GM19324 (cell line): ENCODE data around the gene RPS21.

Source experiments
- ATAC-seq: cut with Tn5 transposase; IDR thresholded peaks from one replicate; pipeline ENCODE4 v1.9.1; 2021; ENCODE audit warnings: mild to moderate bottlenecking, moderate library complexity; ENCODE audit not compliant: unreplicated experiment, low FRiP score

RPS21 gene

DNA sequence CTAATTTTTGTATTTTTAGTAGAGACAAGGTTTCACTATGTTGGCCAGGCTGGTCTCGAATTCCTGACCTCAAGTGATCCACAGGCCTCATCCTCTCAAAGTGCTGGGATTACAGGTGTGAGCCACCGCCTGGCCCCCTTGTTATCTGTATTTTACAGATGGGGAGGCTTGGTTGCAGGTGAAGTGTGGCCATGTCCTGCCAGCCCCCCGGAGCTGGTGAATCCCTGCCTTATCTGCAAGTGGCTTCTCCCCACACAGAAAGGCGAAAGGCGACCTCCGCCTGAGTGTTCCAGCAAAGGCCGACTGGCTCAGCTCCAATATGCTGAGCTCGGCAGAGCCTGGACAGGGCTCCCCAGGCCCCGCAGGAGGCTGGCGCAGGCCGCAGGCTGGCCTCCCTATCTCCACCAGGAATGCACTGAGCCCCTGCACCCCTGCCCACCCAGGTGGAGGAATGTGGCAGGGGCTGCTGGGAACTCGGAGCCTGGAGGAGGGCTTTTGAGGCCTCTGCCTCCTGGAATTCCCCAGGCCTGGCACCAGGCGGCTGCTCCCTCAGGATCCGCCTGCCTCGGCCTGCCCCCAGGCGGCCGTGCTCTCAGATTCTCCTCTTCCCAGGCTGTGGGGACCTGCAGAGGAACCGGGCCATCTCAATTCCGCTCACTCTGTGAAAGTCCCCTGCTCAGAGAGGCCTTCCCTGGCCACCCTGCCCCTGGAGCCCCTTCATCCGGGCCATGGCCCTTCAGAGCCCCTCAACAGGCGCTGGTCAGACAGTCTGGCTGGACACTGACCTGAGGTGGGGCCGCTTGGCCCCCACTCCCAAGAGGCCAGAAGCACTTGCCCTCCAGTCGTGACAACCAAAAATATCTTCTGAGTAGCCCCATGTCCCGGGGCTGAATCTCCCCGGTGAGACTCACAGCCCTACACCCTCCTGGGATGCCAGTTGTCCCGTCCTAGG lies 10.5 kb upstream of the RPS21 start:
- ATAC-seq: no peak

DNA sequence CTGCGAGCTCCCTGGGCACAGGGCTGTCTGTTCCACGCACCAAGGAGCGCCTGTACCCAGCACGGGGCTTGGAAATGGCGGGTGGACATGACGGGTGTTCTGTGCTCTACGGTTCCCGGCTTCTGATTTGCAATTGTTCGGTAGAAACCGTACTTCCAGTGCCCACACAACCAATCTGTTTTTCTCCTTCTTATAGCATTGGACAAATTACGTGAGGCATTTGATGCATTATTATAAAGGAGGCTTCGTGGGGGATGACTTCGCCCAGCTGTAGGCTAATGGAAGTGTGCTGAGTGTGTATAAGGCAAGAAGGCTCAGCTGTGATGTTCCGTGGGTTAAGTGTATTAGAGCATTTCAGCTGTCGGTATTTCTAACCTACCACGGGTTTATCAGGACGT lies 9.8 kb upstream of the RPS21 start:
- ATAC-seq: no peak

DNA sequence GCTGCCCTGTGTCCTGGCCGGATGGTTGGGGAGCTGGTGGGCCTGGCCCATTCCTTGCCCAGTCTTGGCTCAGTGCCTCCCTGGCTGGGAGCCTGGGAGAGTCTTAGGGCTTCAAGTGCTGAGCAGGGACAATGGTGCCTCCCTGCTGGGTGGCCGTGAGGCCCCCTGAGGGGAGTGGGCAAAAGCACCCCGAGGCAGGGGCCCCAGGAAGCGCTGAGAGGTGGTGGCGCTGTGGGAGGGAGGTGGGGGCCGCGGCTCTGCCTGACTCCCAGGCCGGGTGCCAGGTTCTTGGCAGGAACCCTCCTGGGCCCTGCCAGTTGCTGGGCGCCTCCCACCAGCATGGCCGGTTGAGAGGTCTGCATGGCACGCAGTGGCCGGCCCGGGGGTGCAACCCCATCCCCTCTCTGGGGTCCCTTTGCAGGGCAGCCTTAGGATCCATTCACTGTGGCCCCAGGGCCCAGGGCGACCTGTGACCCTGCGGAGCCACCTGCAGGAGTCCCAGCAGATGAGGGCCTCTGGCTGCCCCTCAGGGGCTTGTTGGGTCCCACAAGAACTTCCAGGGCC lies 9.2 kb upstream of the RPS21 start:
- no peak for ATAC-seq

DNA sequence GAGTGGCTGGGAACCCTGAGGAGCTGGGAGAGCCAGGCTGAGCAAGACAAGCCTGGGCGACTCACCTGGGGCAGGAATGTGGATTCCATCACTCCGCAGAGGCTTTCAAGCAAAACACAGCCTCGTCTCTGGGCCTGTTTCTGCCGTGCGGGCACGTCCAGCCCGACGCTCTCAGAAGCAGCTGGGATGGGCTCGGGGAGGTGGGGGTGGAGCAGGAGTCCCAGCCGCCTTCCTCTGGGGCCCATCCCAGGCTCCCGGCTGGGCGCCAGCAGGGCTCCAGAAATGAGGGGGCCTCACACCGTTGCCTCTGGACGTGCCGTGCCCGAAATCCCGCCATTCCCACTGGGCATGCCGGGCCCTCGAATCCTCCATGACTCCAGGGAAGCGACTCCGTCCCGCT lies 8.7 kb upstream of the RPS21 start:
- ATAC-seq: no peak

DNA sequence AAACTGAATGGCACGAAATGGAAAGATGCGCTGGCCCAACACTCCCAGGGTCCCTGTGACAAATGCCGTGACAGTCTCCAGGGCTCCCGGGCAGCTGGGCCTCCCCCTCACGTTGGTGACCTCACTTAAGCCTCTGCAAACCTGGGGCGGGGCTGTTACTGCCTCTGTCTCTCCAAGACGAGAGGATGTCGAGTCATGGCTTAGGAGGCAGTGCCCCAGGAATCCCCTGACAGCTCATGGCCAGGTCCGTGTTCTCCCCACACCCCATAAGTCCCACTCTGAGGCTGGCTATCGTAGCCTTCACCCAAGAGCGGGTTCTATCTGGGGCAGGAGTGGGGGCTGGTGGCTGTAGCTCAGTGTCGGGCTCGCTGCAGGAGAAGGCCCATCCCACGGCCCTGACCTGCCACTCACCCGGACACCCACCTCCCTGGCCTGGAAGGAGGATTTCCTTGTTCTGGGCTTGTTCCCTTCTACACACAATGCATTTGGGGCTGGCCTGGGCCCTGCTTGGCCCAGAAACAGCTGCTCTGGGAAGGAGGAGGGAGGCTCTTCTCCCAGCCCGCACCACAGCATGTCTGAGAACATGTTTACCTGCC lies 5.6 kb upstream of the RPS21 start:
- no peak for ATAC-seq

DNA sequence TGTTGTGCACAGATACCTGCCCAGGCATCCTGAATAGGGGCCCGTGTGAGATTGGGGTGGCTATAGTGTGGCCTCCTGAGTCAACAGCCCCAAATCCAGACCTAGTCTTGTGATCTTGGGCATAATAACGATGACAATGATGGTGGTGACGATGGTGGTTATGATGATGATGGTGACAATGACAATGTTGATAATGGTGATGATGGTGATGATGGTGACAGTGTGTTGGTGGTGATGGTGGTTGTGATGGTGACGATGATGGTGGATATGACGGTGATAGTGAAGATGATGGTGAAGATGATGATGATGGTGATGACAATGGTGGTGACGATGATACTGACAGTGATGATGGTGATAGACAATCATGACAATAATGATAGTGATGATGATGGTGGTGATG lies 5.1 kb upstream of the RPS21 start:
- ATAC-seq: no peak

DNA sequence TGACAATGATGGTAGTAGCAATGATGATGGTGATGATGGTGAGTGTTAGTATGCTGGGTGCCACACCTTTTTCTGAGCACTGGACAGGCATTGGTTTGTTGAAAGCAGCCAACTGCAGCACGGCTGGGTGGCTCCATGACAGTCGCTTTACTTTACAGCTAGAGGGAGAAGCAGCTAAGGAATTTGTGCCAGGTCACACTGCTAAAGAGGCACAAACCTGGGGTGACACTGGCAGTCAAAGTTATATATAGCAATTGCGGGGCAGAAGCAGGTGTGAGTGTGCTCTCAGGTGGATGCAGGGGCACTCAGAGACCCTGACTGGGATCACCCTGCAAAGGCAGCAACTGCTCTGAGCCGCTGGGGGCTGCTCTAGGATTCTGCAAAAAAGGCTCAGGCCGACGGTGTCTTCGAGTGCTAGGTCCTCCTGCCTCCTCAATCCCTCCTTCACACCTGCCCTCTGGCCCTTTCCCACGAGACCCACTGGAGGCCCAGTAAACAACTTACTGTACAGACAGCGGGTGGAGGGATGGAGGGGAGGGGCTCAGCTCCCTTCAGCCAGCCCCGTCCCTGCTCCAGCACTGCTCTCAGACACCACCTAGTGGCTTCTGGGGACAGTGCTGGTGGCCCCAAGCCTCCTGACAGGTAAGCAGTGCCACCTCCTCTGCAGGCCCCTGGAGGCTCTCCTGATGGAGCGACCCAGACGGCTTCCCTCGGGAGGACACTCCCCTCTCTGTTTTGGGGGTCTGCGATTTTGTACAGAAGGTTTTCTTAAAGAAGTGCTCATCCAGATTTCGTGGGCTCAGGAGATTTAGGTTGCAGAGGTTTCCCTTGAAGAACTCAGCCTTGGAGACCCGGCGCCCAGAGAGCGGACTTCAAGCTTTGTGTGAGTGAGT lies 4.4 kb upstream of the RPS21 start:
- peak; percentile 59 for ATAC-seq

DNA sequence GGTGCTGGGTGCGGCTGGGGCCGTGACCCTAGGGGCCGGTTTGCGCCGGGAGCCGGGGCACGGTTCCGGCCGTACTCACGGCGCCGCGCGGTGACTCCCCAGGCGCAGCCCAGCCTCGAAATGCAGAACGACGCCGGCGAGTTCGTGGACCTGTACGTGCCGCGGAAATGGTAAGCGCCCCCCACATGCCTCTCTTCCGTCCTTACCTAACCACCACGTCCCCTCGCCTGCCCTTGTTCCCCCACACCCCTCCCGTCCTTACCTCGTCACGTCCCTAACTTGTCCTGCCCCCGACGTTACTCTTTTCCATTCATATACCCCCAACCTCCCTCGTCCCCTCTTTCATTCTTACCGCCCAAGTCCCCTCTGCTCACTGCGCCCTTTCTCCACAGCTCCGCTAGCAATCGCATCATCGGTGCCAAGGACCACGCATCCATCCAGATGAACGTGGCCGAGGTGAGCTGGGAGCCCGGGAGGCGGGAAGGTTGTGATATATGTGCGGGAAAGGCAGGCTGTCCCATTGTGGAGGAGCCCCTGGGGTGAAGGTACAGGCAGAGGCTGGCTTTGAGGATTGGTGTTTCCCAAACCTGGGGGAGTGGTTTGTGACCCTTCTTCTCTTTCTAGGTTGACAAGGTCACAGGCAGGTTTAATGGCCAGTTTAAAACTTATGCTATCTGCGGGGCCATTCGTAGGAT lies 463 bp downstream of the RPS21 start:
- ATAC-seq: no peak

DNA sequence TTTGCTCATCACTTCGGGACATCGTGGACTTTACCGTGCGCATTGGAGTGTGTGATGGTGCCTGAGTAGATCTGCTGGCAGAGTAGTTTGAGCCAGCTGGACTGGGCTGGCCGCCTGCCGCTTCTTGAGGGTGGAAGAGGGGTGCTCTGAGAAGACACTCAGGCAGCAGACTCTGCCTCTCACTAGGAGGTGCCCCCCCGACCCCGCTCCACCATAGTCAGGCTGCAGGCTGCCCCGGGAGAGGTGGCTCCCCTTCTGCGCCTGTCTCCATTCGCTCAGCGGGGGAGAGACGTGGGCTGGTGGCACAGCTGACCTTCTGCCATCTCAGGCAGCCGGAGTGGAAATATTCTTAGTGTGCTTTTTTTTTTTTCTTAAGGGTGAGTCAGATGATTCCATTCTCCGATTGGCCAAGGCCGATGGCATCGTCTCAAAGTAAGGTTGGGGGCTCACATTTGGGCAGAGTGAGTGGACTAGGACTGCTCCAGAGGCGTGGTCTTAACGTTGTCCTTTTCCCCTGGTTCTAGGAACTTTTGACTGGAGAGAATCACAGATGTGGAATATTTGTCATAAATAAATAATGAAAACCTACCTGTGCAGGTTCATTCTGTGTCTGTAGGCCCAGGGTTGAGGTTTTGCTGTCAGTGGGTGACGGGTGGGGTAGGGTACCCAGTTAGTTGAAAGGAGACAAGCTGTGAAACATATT lies 1.2 kb downstream of the RPS21 start:
- no peak for ATAC-seq

DNA sequence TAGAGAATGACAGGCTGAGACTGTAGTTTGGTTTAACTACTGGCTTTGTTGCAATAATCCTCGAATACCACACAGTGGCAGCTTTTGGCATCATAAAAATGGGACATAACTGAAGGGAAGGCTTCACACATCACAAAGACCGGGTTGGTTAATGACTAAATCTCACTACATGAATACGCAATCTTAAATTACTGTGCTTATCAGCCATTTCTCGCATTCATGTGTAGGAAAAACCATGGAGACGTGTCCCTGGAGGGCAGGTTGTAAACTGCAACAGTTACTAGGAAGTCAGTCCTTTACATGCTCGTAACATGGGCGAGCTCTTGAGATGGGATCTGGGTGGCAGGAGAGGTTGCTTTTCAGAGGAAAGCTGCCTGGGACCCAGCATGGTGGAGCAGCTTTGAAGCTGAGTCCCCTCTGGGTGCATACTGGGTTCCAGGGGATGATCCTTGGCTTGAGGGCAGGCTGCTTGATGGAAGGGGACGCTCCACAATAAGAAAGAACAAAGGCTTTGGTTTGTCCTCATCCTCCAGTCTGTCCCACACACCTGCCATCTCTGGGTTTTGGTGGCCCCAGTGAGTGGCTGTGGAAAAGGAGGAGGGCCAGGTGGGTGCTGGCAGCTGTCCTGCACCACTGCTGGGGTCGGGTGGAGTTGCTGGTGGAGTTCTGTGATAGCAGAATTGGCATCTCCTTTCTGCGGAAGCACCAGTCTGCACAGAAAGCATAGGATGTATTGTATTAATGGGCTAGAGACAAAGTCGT lies 2.1 kb downstream of the RPS21 start:
- no peak for ATAC-seq

DNA sequence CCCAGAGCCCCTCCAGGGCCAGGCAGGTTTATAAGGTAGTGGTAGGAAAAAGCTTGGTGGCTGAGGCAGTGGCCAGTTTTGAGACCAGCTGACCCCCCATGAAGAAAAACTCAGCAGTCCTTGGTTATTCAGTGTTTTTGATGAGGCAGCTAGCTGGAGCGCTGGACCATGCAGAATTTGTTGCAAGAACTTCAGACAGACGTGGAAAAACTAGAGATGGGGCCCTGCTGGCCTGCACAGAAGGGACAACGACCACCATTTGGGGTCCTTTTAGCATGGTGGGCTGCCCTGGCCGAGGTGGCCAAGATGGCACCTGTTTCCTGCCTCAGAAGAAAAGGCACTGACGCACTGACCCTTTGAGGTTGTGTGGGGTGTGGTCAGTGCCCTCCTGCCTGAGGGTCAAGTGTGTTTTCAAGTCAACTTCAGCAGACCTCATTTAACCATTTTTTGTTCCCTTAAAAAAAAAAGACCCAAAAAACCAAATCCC lies 2.7 kb downstream of the RPS21 start:
- ATAC-seq: no peak

DNA sequence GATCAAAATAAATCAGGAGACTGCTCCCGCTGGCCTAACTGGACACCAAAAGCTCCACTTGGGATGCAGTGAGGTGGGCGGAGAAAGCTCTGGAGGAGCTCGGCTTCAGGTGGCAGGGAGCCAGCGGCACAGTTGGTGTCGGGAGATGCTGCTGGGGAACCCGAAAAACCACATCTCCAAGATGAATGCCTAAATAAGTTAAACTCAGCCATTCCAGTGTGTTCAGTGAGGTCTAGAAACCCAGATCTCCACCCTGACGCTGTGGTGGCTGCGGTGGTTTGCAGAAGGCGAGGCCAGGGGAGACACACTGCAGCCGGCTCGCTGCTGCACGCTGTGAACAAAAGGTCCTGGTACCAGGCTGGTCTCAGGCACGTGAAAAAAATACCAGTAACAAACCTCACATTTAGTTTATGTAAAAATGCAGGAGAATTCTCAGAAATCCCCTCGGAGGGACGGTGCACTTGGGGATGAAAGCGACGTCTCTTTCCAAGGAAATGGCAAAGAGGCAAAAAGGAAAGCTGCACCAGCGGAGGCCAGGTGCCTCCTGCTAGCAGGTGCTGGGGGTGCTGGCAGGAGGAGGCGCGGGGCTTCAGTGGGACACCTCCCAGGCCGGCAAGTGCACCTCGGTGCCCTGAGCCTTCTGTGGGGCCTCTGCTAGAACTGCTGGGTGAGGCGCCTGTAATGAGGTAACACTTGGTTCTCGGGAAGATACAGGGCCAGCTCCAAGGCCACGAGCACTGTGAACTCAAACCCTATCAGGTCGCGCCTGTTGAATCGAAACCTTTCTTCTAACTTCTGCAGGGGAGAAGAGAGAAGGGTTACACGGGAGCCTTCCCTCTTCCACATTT lies 3.6 kb downstream of the RPS21 start:
- ATAC-seq: no peak

DNA sequence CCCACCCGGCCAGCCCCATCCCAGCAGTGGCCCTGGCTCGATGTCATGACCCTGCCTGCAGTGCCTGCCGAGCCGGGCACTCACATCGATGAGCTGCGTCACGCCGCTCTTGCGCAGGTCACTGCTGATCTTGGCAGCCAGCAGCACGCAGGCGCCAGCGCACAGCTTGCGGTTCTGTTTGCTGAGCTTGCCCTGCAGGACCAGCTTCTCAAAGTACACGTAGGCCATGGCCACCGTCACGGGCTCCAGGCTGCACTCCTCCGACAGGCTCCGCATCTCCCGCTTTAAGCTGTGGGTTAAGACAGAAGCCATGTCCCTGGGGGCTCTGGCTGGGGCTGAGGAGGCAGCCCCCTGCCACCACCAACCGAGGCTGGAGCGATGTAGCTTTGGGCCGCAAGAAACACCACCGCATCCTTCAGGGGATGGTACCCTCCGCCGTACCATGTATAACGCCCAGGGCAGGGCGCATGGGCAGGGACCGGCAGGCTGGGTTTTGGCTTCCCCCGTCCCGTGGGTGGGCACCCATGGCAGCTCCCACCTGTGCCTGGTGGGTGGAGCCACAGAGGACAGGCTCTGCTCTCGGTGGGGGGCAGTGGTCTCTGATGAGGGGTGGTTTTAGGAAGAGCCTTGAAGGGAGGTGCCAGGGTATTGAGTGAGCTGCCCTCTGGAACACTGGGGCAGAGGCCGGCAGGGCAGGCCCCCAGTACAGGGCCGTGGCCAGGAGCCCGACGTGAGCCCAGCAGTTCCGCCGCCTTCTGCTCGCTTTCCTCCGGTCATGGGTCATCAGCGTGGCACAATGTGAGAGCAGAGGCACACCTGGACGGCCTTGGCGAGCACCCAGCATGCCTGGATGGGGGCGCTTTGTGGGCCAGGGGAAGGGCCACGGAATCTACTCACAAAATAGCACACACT lies 4.5 kb downstream of the RPS21 start:
- ATAC-seq: no peak

DNA sequence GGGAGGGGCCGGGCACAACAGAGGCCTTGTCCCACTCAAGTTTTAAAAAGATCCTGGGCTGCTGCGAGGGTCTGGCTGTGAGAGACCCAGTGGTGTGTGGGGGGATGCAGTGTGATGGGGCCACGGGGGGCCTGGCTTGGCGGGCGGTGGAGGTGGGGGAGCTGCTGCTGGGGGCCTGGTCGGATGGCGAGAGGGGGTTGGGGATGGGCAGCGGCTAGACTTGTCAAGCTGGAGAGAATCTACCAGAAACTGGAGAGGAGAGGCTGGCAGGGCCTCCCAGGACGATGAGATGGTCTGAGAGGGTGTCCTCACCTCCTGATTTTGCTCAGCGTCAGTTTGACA lies 5.1 kb downstream of the RPS21 start:
- ATAC-seq: no peak

DNA sequence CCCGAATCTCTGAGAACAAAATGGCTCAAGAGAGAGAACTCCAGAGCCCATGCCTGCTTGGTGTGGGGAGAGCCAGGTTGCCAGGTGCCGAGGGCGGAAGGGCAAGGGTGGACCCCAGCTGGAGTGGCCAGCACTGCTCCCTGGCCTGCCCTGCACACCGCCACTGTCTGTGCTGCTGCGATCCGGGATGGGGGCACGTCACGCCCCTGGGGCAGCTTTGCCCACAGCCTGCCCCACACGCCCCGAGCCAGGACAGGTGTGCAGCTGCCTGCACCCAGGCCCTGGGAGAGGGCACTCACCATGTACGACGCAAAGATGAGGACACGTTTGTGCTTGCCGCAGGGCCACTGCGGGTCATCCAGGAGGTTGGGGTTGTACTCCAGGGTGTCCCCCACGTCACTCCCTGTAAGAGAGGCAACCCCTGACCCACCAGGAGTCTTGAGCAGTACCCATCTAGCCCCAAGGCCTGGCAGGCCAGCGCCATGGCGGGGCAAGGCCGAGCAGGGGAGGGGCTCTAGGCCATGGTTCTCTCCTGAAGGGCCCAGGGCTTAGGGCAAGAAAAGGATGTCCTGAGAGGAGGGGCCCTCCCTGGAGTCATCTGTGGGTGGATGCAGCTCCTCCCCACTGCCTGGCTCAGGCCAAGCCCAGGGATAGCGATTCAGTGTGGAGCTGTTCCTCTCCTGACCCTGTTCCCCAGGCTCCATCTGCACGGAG lies 5.9 kb downstream of the RPS21 start:
- no peak for ATAC-seq

DNA sequence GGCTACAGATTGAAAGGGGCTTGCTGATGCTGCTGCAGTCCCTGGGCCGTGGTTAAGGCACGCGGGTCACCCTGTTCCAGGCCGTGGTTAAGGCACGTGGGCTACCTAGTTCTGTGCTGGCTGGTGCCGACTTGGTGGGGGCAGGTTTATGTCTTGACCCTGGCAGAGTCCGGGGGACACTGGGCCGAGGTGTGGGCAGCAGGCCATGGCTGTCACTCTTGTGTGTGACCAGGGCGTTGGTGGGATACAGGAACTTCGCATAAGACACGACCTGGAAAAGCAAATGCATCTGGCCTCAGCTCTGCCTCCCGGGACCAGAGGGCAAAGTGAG lies 6.4 kb downstream of the RPS21 start:
- no peak for ATAC-seq
